Endothelial cell (in vitro differentiated cells): Measurements from ENCODE around the gene SF3A1. TPM values are rescaled to one million over a fixed set of nuclear protein-coding genes. Genes with fewer than 3 reads are reported as not detected.
A peak's percentile ranks its signal among the peaks of the same experiment; 100 is the strongest.

Experiments used
- DNase-seq: peaks from one replicate; pipeline ENCODE4 v3.0.0; 2021; ENCODE audit warnings: low spot score
- H3K27ac Mint-ChIP-seq: one replicate; pipeline ENCODE4 v1.8.0; 2021; ENCODE audit warnings: mixed read lengths, inconsistent platforms; ENCODE audit not compliant: unreplicated experiment
- H3K27me3 Mint-ChIP-seq: one replicate; pipeline ENCODE4 v1.8.0; 2021; ENCODE audit warnings: mild to moderate bottlenecking, moderate library complexity, mixed read lengths, inconsistent platforms; ENCODE audit not compliant: unreplicated experiment
- H3K36me3 Mint-ChIP-seq: one replicate; pipeline ENCODE4 v1.8.0; 2021; ENCODE audit warnings: mild to moderate bottlenecking, low read depth, mixed read lengths, inconsistent platforms; ENCODE audit not compliant: unreplicated experiment
- H3K4me1 Mint-ChIP-seq: one replicate; pipeline ENCODE4 v1.8.0; 2021; ENCODE audit warnings: mild to moderate bottlenecking, mixed read lengths, inconsistent platforms; ENCODE audit not compliant: unreplicated experiment
- H3K4me3 Mint-ChIP-seq: one replicate; pipeline ENCODE4 v1.8.0; 2021; ENCODE audit warnings: mild to moderate bottlenecking, mixed read lengths, inconsistent platforms; ENCODE audit not compliant: unreplicated experiment
- H3K9me3 Mint-ChIP-seq: one replicate; pipeline ENCODE4 v1.8.0; 2021; ENCODE audit warnings: mixed read lengths, inconsistent platforms; ENCODE audit not compliant: unreplicated experiment
- CTCF ChIP-seq: fragments of 200-600 bp; sonication (generic); IDR thresholded peaks from one replicate; pipeline ENCODE4 v1.5.0; 2021; ENCODE audit warnings: antibody characterized with exemption; ENCODE audit not compliant: unreplicated experiment
- total RNA-seq: library from RNA; stranded (reverse); fragmentation: NEBNext Ultra II Directional; extraction: Animal tissue kit (Norgen Biotek cat#: 25700); gene quantifications from one replicate; pipeline ENCODE4 v1.2.1, GENCODE V29; 2021; ENCODE audit not compliant: unreplicated experiment

Gene SF3A1
- total RNA-seq, 1 donor from 2014 or later = 139 TPM

DNA sequence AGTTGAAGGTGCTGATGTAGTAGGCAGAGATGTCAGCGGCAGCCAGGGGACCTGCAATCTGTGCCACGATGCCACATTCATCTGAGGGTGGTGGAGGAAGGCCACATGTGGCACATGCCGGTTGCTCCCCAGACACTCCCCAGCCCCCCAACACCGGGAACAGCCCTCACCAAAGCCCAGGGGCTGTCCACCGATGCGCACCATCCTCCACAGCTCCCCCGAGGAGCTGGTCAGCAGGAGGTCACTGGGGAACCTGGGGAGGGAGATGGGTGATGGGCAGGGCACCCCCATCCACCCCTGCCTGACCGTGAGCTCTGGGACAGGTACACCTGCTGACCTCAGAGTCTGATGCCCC, 70.9 kb downstream of the SF3A1 start:
- no peak for DNase-seq
- no peak overlapping the region for H3K4me3 Mint-ChIP-seq
- H3K27ac Mint-ChIP-seq = no peak overlapping the region
- H3K27me3 Mint-ChIP-seq = peaks cover 1% of the 10 kb centered on the region
- TF ChIP-seq CTCF = no peak
- peaks cover 3% of the 10 kb centered on the region for H3K36me3 Mint-ChIP-seq
- peaks cover 2% of the 10 kb centered on the region for H3K4me1 Mint-ChIP-seq
- H3K9me3 Mint-ChIP-seq = no peaks in the 10 kb centered on the region

DNA sequence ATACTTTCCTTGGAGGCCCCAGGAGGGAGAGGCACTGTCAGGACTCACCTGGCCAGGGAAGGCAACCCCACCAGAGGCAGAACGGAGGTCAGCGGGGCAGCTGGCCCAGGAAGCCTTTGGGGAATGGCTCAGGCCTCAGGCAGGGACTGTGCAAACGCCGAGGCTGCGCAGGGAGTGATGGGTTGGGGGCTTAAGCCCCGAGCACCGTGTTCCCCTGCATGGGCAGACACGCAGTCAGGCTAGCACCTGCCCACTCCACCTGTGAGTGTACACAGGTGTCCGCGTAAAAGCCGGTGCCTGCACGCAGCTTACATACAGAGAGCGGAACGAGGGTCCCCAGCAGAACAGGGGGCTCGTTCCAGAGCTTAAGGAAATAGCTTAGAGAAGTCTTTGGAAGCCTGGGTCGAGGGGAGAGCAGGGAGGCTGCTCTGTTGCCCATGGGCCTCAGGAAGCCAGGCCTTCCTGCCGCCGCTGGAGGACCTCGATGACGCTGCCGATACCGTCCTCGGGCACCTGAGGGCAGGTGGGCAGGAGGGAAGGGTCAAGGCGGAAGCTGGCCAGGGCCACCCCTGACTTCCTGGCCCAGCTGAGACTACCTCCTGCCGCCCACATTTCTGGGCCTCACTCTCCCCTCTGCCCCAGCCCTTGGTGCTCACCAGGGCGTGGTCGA, 71.4 kb downstream of the SF3A1 start:
- Mint-ChIP-seq H3K27me3 (peaks cover 1% of the 10 kb centered on the region), H3K27ac (no peak overlapping the region), H3K9me3 (no peaks in the 10 kb centered on the region), H3K36me3 (peaks cover 3% of the 10 kb centered on the region), H3K4me3 (peak overlapping the region; percentile 56), H3K4me1 (peaks cover 2% of the 10 kb centered on the region)
- no peak for DNase-seq
- TF ChIP-seq CTCF = no peak

DNA sequence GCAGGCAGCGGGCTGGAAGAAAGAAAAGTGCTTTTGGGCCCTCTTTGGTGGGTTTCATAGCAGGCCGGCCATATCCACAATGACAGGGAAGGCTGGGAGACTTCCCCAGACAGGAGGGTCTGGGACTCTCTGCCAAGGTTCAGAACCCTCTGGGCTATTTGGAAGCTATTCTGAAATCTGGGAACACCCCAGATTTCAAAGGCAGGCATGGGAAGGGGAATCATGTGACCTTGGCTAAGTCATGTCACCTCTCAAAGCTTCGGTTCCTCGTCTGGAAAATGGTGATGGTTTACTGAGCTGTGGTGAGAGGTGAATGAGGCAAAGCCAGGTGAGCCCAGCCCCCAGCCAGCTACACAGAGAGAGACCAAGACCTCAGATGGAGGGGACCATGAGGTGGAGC, 72.0 kb downstream of the SF3A1 start:
- Mint-ChIP-seq H3K4me1 (no peaks in the 10 kb centered on the region), H3K36me3 (peaks cover 3% of the 10 kb centered on the region), H3K27ac (no peak overlapping the region), H3K27me3 (peaks cover 1% of the 10 kb centered on the region), H3K9me3 (no peaks in the 10 kb centered on the region), H3K4me3 (peak overlapping the region; percentile 56)
- DNase-seq = no peak
- no peak for TF ChIP-seq CTCF

- peaks cover 2% of the 10 kb centered on the region for H3K27me3 Mint-ChIP-seq
- H3K4me3 Mint-ChIP-seq = no peak overlapping the region
These were observed 72.5 kb downstream of the SF3A1 start for GRCh38 chr22:30284172-30284571.

More at GRCh38 chr22:30284172-30284571, 72.5 kb downstream of the SF3A1 start:
- no peaks in the 10 kb centered on the region for H3K9me3 Mint-ChIP-seq
- H3K27ac Mint-ChIP-seq = no peak overlapping the region
- DNase-seq = no peak
- H3K36me3 Mint-ChIP-seq = peaks cover 3% of the 10 kb centered on the region
- TF ChIP-seq CTCF = no peak
- H3K4me1 Mint-ChIP-seq = no peaks in the 10 kb centered on the region
